ENCODE data around the gene NCOA1.
"Not testable (repeated sequence)": the region's sequence is repeated elsewhere in the genome, so short reads cannot be mapped to it uniquely, and the experiment has no call there.

NCOA1 gene

GRCh38 chr2:24482972-24483300 is 8.1 kb upstream of the NCOA1 start:
- DNase-seq (ENCODE audit: low read depth in 1 of 2, low spot score in 1 of 2): no peak
- TF ChIP-seq POLR2AphosphoS5 (IDR thresholded peaks at IDR 0.05; ENCODE audit: low read depth): no peak
- no peak for TF ChIP-seq GABPA (IDR thresholded peaks at IDR 0.05; ENCODE audit: low read depth)
- TF ChIP-seq CTCF (IDR thresholded peaks at IDR 0.05; ENCODE audit: insufficient read depth, low read length): no peak
- TF ChIP-seq REST (IDR thresholded peaks at IDR 0.05; ENCODE audit: insufficient replicate concordance, low read depth): no peak
- no peak for TF ChIP-seq SPI1 (IDR thresholded peaks at IDR 0.05; ENCODE audit: borderline replicate concordance, low read depth)
- Histone ChIP-seq H3K27ac (replicated peaks) (no peak overlapping the region), H3K4me3 (replicated peaks; ENCODE audit: insufficient read depth, low read length) (no peak overlapping the region), H3K27me3 (ENCODE audit: insufficient read depth, poor library complexity, severe bottlenecking) (no peaks in the 10 kb centered on the region)

DNA sequence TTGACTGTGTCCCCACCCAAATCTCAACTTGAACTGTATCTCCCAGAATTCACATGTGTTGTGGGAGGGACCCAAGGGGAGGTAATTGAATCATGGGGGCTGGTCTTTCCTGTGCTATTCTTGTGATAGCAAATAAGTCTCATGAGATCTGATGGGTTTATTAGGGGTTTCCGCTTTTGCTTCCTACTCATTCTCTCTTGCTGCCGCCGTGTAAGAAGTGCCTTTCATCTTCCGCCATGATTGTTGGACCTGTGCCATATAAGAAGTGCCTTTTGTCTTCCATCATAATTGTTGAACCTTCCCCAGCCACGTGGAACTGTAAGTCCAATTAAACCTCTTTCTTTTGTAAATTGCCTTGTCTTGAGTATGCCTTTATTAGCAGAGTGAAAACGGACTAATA is 6.4 kb upstream of the NCOA1 start:
- not testable (repeated sequence) for DNase-seq (ENCODE audit: low read depth in 1 of 2, low spot score in 1 of 2); H3K4me3 ChIP-seq (replicated peaks; ENCODE audit: insufficient read depth, low read length); H3K27me3 ChIP-seq (ENCODE audit: insufficient read depth, poor library complexity, severe bottlenecking); H3K27ac ChIP-seq (replicated peaks)

- no peak overlapping the region for H3K27ac ChIP-seq (replicated peaks)
- H3K27me3 ChIP-seq (ENCODE audit: insufficient read depth, poor library complexity, severe bottlenecking): no peaks in the 10 kb centered on the region
- no peak for DNase-seq (ENCODE audit: low read depth in 1 of 2, low spot score in 1 of 2)
- TF ChIP-seq POLR2AphosphoS5 (IDR thresholded peaks at IDR 0.05; ENCODE audit: low read depth) (no peak), REST (IDR thresholded peaks at IDR 0.05; ENCODE audit: insufficient replicate concordance, low read depth) (no peak), GABPA (IDR thresholded peaks at IDR 0.05; ENCODE audit: low read depth) (no peak), SPI1 (IDR thresholded peaks at IDR 0.05; ENCODE audit: borderline replicate concordance, low read depth) (no peak), CTCF (IDR thresholded peaks at IDR 0.05; ENCODE audit: insufficient read depth, low read length) (no peak)
- no peak overlapping the region for H3K4me3 ChIP-seq (replicated peaks; ENCODE audit: insufficient read depth, low read length)
These were observed 5.9 kb upstream of the NCOA1 start for GRCh38 chr2:24485197-24485596.

DNA sequence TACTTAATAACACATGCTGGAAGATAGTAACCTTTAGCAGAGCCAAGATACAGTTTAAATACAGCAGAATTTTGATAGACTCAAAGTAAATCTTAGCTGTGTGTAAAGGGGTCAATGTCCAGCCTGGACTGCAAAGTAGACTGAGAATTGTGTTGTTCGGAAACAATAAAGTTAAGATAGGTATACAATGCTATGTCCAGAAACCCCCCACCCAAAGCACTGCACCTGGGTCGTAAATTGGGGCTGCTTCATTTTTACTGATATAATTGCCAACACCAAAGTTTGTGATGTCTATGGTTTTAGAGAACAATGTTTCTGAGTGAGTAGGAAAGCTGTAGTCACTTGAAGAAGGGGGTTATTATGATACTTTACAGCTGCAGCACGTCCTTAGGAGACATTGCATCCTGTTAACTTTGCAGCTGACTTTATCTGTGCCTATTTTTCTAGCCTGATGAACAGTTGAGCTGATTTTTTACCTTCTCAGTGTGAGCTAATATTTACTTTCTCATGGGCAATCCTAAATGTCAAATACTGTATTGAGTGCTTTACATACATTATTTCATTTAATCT is 4.3 kb upstream of the NCOA1 start:
- TF ChIP-seq REST (IDR thresholded peaks at IDR 0.05; ENCODE audit: insufficient replicate concordance, low read depth) (no peak), SPI1 (IDR thresholded peaks at IDR 0.05; ENCODE audit: borderline replicate concordance, low read depth) (no peak), GABPA (IDR thresholded peaks at IDR 0.05; ENCODE audit: low read depth) (no peak), CTCF (IDR thresholded peaks at IDR 0.05; ENCODE audit: insufficient read depth, low read length) (no peak), POLR2AphosphoS5 (IDR thresholded peaks at IDR 0.05; ENCODE audit: low read depth) (no peak)
- no peak for DNase-seq (ENCODE audit: low read depth in 1 of 2, low spot score in 1 of 2)
- Histone ChIP-seq H3K27me3 (ENCODE audit: insufficient read depth, poor library complexity, severe bottlenecking) (no peaks in the 10 kb centered on the region), H3K4me3 (replicated peaks; ENCODE audit: insufficient read depth, low read length) (no peak overlapping the region), H3K27ac (replicated peaks) (no peak overlapping the region)

Data from HL-60 (cell line).